Aorta (tissue), 5 donors: ENCODE results near the gene RAPGEF5. TPM values are rescaled to one million over a fixed set of nuclear protein-coding genes. Genes with fewer than 3 reads are reported as not detected.

Source experiments
- ATAC-seq: fragments of 200-7000 bp; cut with Tn5 transposase; one replicate; pipeline ENCODE4 v1.9.1; 2022; ENCODE audit warnings: moderate library complexity; ENCODE audit not compliant: low FRiP score
- DNase-seq, 2 donors: peaks; one replicate each; pipeline ENCODE4 v3.0.0-alpha.2; 2020
- H3K27ac ChIP-seq, 2 donors: one replicate each; pipeline ENCODE4 v1.5.1; 2013; ENCODE audit warnings: low read length in 2 of 2, mild to moderate bottlenecking in 2 of 2, moderate library complexity in 2 of 2, control low read depth in 1 of 2, inconsistent platforms in 1 of 2, low read depth in 1 of 2
- H3K27me3 ChIP-seq, 2 donors: one replicate each; pipeline ENCODE4 v1.6.1; 2013; ENCODE audit warnings: control low read depth in 1 of 2, low read length in 1 of 2, mild to moderate bottlenecking in 1 of 2, moderate library complexity in 1 of 2; ENCODE audit not compliant: insufficient read depth in 2 of 2, control insufficient read depth in 1 of 2
- H3K36me3 ChIP-seq, 2 donors: one replicate each; pipeline ENCODE4 v1.6.1; 2013; ENCODE audit warnings: control low read depth in 1 of 2, low read length in 1 of 2, mild to moderate bottlenecking in 1 of 2; ENCODE audit not compliant: insufficient read depth in 2 of 2, control insufficient read depth in 1 of 2
- H3K4me1 ChIP-seq, 2 donors: one replicate each; pipeline ENCODE4 v1.6.1; 2013; ENCODE audit warnings: low read length in 2 of 2, control low read depth in 1 of 2, mild to moderate bottlenecking in 1 of 2, moderate library complexity in 1 of 2; ENCODE audit not compliant: insufficient read depth in 2 of 2, control insufficient read depth in 1 of 2
- H3K4me3 ChIP-seq, 2 donors: one replicate each; pipeline ENCODE4 v1.5.1; 2013; ENCODE audit warnings: low read length in 2 of 2, control low read depth in 1 of 2, mild to moderate bottlenecking in 1 of 2
- H3K9me3 ChIP-seq: one replicate; pipeline ENCODE4 v1.6.1; 2013; ENCODE audit warnings: mild to moderate bottlenecking, low read length; ENCODE audit not compliant: control insufficient read depth
- WGBS, 2 donors: extraction: QIAGEN DNeasy Blood & Tissue Kit; methylation state at CpG; one replicate each; pipeline ENCODE4 v1.1.7; 2013; 5-methylcytosine and 5-hydroxymethylcytosine counted together
- intact Hi-C, 2 donors: fragments of 100-400 bp; cut with DNase I; formaldehyde crosslinking; loops; one replicate each; pipeline versions ENCODE4 v1.14.2 to v1.15.0; 2022
- polyA plus RNA-seq, 2 donors: library from polyadenylated mRNA; stranded (reverse); fragments of 200-250 nt; gene quantifications; one replicate each; pipeline ENCODE4 v1.2.3, GENCODE V29; 2013
- total RNA-seq, 2 donors: library from RNA; stranded (reverse); fragmentation: NEBNext Ultra II Directional; extraction: Animal tissue kit (Norgen Biotek cat#: 25700); gene quantifications; one replicate each; pipeline ENCODE4 v1.2.1, GENCODE V29; 2021
- donor health status: healthy with polysubstance abuse.
- donor health status: Bipolar disorder and iron deficiency.
- donor health status: DM: no; HTN: no; CAD: no.
- donor health status: DM: no; HTN: no; CAD: no.
- donor health status: DM: yes; HTN: yes; CAD: no.

The RAPGEF5 gene
- total and polyA plus RNA-seq, 4 donors, result 8.4 to 77.1 (median 45.0) TPM

- H3K9me3 ChIP-seq, result no peaks in the 10 kb centered on the region
- no peaks in the 10 kb centered on the region for H3K36me3 ChIP-seq
- H3K4me3 ChIP-seq, result no peak overlapping the region
- no peaks in the 10 kb centered on the region for H3K27me3 ChIP-seq
- no peak overlapping the region for H3K27ac ChIP-seq
- DNase-seq, result no peak
- no peak for ATAC-seq
- WGBS, 2 donors, result 91 to 94% methylated on average over 3 of the region's 3 CpGs
- H3K4me1 ChIP-seq, result no peaks in the 10 kb centered on the region
- intact Hi-C loops, result no loop called here
Measured at GRCh38 chr7:22280031-22280430, 76.9 kb downstream of the RAPGEF5 start.

DNA sequence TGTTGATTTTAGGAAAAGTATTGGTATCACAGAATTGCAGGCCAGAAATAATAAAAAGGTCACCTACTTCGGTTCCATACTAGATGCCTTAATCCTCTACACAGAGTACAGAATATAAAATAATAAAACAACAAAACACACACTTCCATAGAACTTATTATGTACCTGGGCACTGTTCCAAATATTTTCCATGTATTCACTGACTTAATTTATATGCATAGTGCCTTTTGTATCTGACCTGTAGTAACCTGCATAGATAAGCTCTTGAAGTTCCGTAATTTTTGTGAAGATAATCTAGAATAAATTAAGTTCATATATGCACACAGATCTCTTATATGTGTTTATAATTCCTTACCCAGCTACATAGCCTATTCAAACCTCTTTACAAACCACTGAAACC is 78.3 kb downstream of the RAPGEF5 start:
- Histone ChIP-seq H3K27ac (no peak overlapping the region), H3K4me3 (no peak overlapping the region), H3K27me3 (no peaks in the 10 kb centered on the region), H3K36me3 (no peaks in the 10 kb centered on the region), H3K4me1 (no peaks in the 10 kb centered on the region), H3K9me3 (no peaks in the 10 kb centered on the region)
- intact Hi-C loops, result no loop called here
- no peak for ATAC-seq
- 86 to 90% methylated on average over 2 of the region's 2 CpGs for WGBS, 2 donors
- DNase-seq, result no peak

DNA sequence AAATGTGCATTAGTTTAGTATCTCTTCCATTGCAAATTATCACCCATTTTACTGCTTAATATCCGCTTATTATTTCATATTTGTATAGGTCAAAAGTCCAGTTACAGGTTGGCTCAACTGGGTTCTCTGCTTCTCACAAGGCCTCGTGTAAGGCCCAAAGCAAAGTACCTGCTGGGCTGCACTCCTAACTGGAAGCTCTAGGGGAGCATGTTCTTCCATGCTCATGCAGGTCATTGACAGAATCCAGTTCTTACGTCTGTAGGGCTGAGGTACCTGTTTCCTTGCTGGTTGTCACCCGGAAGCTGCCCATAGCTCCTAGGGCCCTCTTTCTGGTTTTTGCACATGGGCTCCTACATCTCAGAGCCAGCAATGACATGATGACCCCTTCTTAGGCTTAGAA is 79.6 kb downstream of the RAPGEF5 start:
- intact Hi-C loops, result no loop called here
- Histone ChIP-seq H3K9me3 (no peaks in the 10 kb centered on the region), H3K36me3 (no peaks in the 10 kb centered on the region), H3K27me3 (no peaks in the 10 kb centered on the region), H3K27ac (no peak overlapping the region), H3K4me1 (no peaks in the 10 kb centered on the region), H3K4me3 (no peak overlapping the region)
- no peak for ATAC-seq
- no peak for DNase-seq
- WGBS, 2 donors, result 95 to 96% methylated on average over 4 of the region's 4 CpGs

DNA sequence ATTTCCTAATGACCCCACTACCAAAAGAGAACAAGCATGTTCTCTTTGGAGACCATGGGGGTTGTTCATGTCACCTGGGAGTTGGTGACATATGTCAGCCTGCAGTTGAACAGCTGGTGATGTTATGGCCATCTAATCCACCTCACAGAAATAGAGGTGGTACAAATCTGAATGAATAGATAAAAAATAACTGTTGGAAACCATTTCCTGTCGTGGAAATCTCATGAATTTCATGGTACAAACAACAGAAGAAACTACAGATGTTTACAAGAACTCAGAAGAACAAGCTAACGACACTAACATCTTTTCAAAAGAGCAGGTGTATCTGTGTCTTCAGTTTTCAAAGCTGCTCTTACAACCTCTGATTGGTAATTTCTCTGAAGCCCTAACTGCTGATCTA is 81.3 kb downstream of the RAPGEF5 start:
- no peak overlapping the region for H3K27ac ChIP-seq
- H3K36me3 ChIP-seq, result no peaks in the 10 kb centered on the region
- 90 to 91% methylated on average over 2 of the region's 2 CpGs for WGBS, 2 donors
- no peaks in the 10 kb centered on the region for H3K27me3 ChIP-seq
- intact Hi-C loops, result no loop called here
- no peak for DNase-seq
- H3K9me3 ChIP-seq, result no peaks in the 10 kb centered on the region
- no peak overlapping the region for H3K4me3 ChIP-seq
- no peaks in the 10 kb centered on the region for H3K4me1 ChIP-seq
- no peak for ATAC-seq

DNA sequence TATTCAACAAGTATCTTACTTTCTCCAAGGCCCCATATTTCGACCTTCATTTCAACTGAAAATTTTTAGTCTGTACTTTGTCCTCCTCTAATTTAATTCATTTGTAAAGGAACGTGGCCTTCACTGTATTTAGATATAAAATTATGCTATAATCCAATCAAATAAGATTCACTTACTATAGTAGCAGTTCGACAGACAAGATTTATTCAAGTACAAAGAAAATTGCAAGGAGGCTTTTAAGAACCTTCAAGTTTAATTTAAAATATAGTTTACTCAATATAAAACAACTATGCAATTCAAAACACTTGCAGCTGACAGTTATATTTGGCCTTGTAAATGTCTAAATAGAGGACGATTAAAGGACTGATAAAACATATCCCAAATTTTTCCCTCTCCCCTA is 85.6 kb downstream of the RAPGEF5 start:
- no peak for ATAC-seq
- Histone ChIP-seq H3K4me3 (no peak overlapping the region), H3K4me1 (no peaks in the 10 kb centered on the region), H3K27me3 (no peaks in the 10 kb centered on the region), H3K27ac (no peak overlapping the region), H3K36me3 (no peaks in the 10 kb centered on the region), H3K9me3 (no peaks in the 10 kb centered on the region)
- DNase-seq, result no peak
- WGBS, 2 donors, result 78 to 80% methylated on average over 4 of the region's 4 CpGs
- intact Hi-C loops, result no loop called here

- H3K27ac ChIP-seq, result no peak overlapping the region
- H3K36me3 ChIP-seq, result no peaks in the 10 kb centered on the region
- H3K4me3 ChIP-seq, result no peak overlapping the region
- intact Hi-C loops, result no loop called here
- ATAC-seq (no peak), DNase-seq (no peak)
- no peaks in the 10 kb centered on the region for H3K4me1 ChIP-seq
- no peaks in the 10 kb centered on the region for H3K9me3 ChIP-seq
- no peaks in the 10 kb centered on the region for H3K27me3 ChIP-seq
Measured at GRCh38 chr7:22270371-22270770, 86.6 kb downstream of the RAPGEF5 start.

GRCh38 chr7:22269963-22270362 is 87.0 kb downstream of the RAPGEF5 start:
- Histone ChIP-seq H3K9me3 (no peaks in the 10 kb centered on the region), H3K27me3 (no peaks in the 10 kb centered on the region), H3K4me3 (no peak overlapping the region), H3K4me1 (no peaks in the 10 kb centered on the region), H3K27ac (no peak overlapping the region), H3K36me3 (no peaks in the 10 kb centered on the region)
- 97 to 98% methylated on average over 3 of the region's 3 CpGs for WGBS, 2 donors
- no peak for DNase-seq
- no peak for ATAC-seq
- intact Hi-C loops, result no loop called here

GRCh38 chr7:22268884-22269421 is 88.0 kb downstream of the RAPGEF5 start:
- no peak for ATAC-seq
- intact Hi-C loops, result no loop called here
- WGBS, 2 donors, result 82 to 91% methylated on average over 6 of the region's 6 CpGs
- no peak overlapping the region for H3K27ac ChIP-seq
- no peaks in the 10 kb centered on the region for H3K9me3 ChIP-seq
- no peaks in the 10 kb centered on the region for H3K36me3 ChIP-seq
- DNase-seq, result no peak
- no peaks in the 10 kb centered on the region for H3K27me3 ChIP-seq
- H3K4me3 ChIP-seq, result no peak overlapping the region
- H3K4me1 ChIP-seq, result no peaks in the 10 kb centered on the region

GRCh38 chr7:22267930-22268615 is 88.9 kb downstream of the RAPGEF5 start:
- Histone ChIP-seq H3K9me3 (no peaks in the 10 kb centered on the region), H3K27ac (no peak overlapping the region), H3K4me1 (no peaks in the 10 kb centered on the region), H3K36me3 (no peaks in the 10 kb centered on the region), H3K27me3 (no peaks in the 10 kb centered on the region), H3K4me3 (no peak overlapping the region)
- intact Hi-C loops, result no loop called here
- 36 to 37% methylated on average over 4 of the region's 4 CpGs for WGBS, 2 donors
- ATAC-seq, result no peak
- DNase-seq, result no peak
